NT2/D1 (cell line): ENCODE measurements around the gene CIDEC.

Experiments used
- SUZ12 ChIP-seq: IDR thresholded peaks from 2 replicates; pipeline ENCODE4 v1.6.1; 2011; ENCODE audit not compliant: insufficient read length, insufficient read depth; ENCODE audit errors: extremely low read depth
- YY1 ChIP-seq: IDR thresholded peaks from 2 replicates; pipeline ENCODE4 v1.6.1; 2011; ENCODE audit not compliant: insufficient read length, insufficient read depth
- ZNF274 ChIP-seq: IDR thresholded peaks from 2 replicates; pipeline ENCODE4 v1.6.1; 2011; ENCODE audit warnings: mild to moderate bottlenecking, low read depth, low read length

DNA sequence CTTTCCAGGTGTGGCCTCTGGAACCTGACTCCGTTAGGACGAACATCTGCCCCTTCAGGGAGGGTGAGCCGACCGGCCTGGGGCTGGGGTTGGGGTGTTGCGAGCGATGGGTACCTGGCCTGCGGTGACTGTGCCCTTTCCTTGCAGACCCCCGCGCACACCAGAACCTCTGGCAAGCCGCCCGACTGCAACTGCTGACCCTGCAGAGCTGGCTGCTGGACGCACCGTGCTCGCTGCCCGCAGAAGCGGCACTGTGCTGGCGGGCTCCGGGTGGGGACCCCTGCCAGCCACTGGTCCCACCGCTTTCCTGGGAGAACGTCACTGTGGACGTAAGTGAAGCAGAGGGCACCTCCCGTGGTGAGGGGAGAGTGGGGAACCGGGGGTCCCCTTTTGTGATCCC, 48.1 kb upstream of the CIDEC start:
- TF ChIP-seq YY1 = no peak
- TF ChIP-seq SUZ12 = no peak
- TF ChIP-seq ZNF274 = no peak
